Cardiac muscle cell (in vitro differentiated cells and primary cell): ENCODE data around the gene OSMR. TPM values are rescaled to one million over a fixed set of nuclear protein-coding genes. Genes with fewer than 3 reads are reported as not detected.

Experiments
- DNase-seq, 2 donors: peaks; one replicate each; pipeline versions ENCODE4 v3.0.0 to v3.0.0-alpha.2; 2010 to 2017; ENCODE audit warnings: low read depth in 1 of 2, low spot score in 1 of 2
- H3K27ac ChIP-seq: fragments of 200-600 bp; sonication (generic); 2 replicates; pipeline ENCODE4 v1.5.1; 2016
- H3K27me3 ChIP-seq: fragments of 200-600 bp; sonication (generic); 2 replicates; pipeline ENCODE4 v1.6.0; 2016; ENCODE audit warnings: control low read depth
- H3K36me3 ChIP-seq: fragments of 200-600 bp; sonication (generic); 2 replicates; pipeline ENCODE4 v1.5.1; 2016; ENCODE audit warnings: control low read depth
- H3K4me1 ChIP-seq: fragments of 200-600 bp; sonication (generic); 2 replicates; pipeline ENCODE4 v1.8.1; 2017; ENCODE audit warnings: low read depth, mild to moderate bottlenecking, mixed run types
- H3K4me3 ChIP-seq: fragments of 200-600 bp; sonication (generic); 2 replicates; pipeline ENCODE4 v1.5.1; 2016; ENCODE audit warnings: mild to moderate bottlenecking
- H3K9me3 ChIP-seq: fragments of 200-600 bp; sonication (generic); 2 replicates; pipeline ENCODE4 v1.5.1; 2017; ENCODE audit warnings: low read depth, mild to moderate bottlenecking, control low read depth
- polyA plus RNA-seq: library from polyadenylated mRNA; unstranded; fragments of >200 nt; fragmentation: Nextera tagmentation; extraction: Ambion mirVana; gene quantifications from 2 replicates; pipeline ENCODE4 v1.2.1, GENCODE V29; 2016
- total RNA-seq: library from RNA; depleted of rRNA; stranded (reverse); fragments of >200 nt; gene quantifications from 2 replicates; pipeline ENCODE4 v1.2.3, GENCODE V29; 2016
- TF ChIP-seq, protein P1 (sequence below): IDR thresholded peaks from 2 replicates; pipeline ENCODE4 v1.5.1; 2012; ENCODE audit warnings: low read depth, mild to moderate bottlenecking, low read length

OSMR gene
- total and polyA plus RNA-seq, 2 experiments from 2014 or later: 0.43 TPM; not detected in 1

DNA sequence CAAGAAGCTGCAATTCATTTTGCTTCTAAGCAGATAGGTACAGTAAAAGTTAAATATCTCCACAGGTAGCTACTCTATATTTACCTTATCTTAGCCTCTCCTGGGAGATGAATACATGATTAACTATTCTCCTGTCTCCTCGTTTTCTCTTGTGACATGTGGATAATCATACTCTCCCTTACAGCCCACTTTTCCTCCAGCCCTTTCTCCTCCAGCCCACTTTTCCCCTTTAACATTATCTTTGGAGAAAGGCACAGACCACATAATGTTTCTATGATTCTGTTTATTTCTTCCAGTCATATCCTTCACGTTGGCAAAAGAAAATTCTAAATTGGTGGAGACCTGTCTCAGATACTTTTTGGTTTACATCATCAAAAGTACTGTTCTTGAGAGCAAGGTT, 84.0 kb downstream of the OSMR start:
- H3K9me3 ChIP-seq: no peaks in the 10 kb centered on the region
- no peaks in the 10 kb centered on the region for H3K27me3 ChIP-seq
- no peaks in the 10 kb centered on the region for H3K36me3 ChIP-seq
- DNase-seq: no peak
- no peaks in the 10 kb centered on the region for H3K4me1 ChIP-seq
- H3K4me3 ChIP-seq: no peak overlapping the region
- H3K27ac ChIP-seq: no peak overlapping the region
- TF ChIP-seq, protein P1, sequence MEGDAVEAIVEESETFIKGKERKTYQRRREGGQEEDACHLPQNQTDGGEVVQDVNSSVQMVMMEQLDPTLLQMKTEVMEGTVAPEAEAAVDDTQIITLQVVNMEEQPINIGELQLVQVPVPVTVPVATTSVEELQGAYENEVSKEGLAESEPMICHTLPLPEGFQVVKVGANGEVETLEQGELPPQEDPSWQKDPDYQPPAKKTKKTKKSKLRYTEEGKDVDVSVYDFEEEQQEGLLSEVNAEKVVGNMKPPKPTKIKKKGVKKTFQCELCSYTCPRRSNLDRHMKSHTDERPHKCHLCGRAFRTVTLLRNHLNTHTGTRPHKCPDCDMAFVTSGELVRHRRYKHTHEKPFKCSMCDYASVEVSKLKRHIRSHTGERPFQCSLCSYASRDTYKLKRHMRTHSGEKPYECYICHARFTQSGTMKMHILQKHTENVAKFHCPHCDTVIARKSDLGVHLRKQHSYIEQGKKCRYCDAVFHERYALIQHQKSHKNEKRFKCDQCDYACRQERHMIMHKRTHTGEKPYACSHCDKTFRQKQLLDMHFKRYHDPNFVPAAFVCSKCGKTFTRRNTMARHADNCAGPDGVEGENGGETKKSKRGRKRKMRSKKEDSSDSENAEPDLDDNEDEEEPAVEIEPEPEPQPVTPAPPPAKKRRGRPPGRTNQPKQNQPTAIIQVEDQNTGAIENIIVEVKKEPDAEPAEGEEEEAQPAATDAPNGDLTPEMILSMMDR: no peak

- H3K27me3 ChIP-seq: no peaks in the 10 kb centered on the region
- no peaks in the 10 kb centered on the region for H3K4me1 ChIP-seq
- DNase-seq: no peak
- no peaks in the 10 kb centered on the region for H3K9me3 ChIP-seq
- TF ChIP-seq, protein P1: no peak
- no peak overlapping the region for H3K27ac ChIP-seq
- H3K36me3 ChIP-seq: no peaks in the 10 kb centered on the region
- no peak overlapping the region for H3K4me3 ChIP-seq
Observed at GRCh38 chr5:38931731-38932130, 85.9 kb downstream of the OSMR start.

GRCh38 chr5:38932854-38933408, 87.1 kb downstream of the OSMR start:
- TF ChIP-seq, protein P1: no peak
- Histone ChIP-seq H3K27ac (no peak overlapping the region), H3K4me3 (no peak overlapping the region), H3K9me3 (no peaks in the 10 kb centered on the region), H3K36me3 (no peaks in the 10 kb centered on the region), H3K27me3 (no peaks in the 10 kb centered on the region), H3K4me1 (no peaks in the 10 kb centered on the region)
- DNase-seq: no peak

- TF ChIP-seq, protein P1: no peak
- Histone ChIP-seq H3K4me1 (no peaks in the 10 kb centered on the region), H3K9me3 (no peaks in the 10 kb centered on the region), H3K4me3 (no peak overlapping the region), H3K27ac (no peak overlapping the region), H3K27me3 (no peaks in the 10 kb centered on the region), H3K36me3 (no peaks in the 10 kb centered on the region)
- DNase-seq: no peak
Observed at GRCh38 chr5:38935437-38935836, 89.6 kb downstream of the OSMR start.

DNA sequence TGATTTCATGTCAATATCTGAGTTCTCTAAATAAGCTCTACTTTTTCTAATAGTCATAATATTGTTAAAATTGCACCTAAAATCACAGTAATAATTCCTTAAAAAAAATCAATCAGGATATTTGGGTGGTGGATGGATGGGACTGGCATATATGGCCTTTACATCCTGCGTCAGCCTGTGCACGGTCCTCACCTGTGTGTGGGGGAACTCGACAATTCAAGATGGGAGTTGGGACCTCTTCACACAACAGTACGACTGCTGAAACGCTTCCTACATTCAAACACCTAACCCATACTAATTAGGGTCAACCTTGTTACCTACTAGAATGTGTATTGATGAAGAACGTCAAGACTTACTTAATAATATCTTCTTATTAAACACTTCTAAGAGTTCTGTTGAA, 90.5 kb downstream of the OSMR start:
- DNase-seq: no peak
- Histone ChIP-seq H3K4me1 (no peaks in the 10 kb centered on the region), H3K9me3 (no peaks in the 10 kb centered on the region), H3K27me3 (no peaks in the 10 kb centered on the region), H3K27ac (no peak overlapping the region), H3K4me3 (no peak overlapping the region), H3K36me3 (no peaks in the 10 kb centered on the region)
- TF ChIP-seq, protein P1: no peak

GRCh38 chr5:38938424-38938823, 92.6 kb downstream of the OSMR start:
- Histone ChIP-seq H3K27ac (no peak overlapping the region), H3K4me3 (no peak overlapping the region), H3K9me3 (no peaks in the 10 kb centered on the region), H3K36me3 (peaks cover 9% of the 10 kb centered on the region), H3K4me1 (no peaks in the 10 kb centered on the region), H3K27me3 (no peaks in the 10 kb centered on the region)
- DNase-seq: peak in 1 of 2 donors; percentile 15
- TF ChIP-seq, protein P1: no peak
